Measurements from ENCODE around the gene PDE6B.
A peak's percentile ranks its signal among the peaks of the same experiment; 100 is the strongest.

The PDE6B gene

GRCh38 chr4:675036-675882 lies 49.9 kb downstream of the PDE6B start:
- DNase-seq, result peak; percentile 21

- DNase-seq, result no peak
Measured at GRCh38 chr4:675980-676870, 50.9 kb downstream of the PDE6B start.

- no peak for DNase-seq
Measured at GRCh38 chr4:676871-677235, 51.5 kb downstream of the PDE6B start.

GRCh38 chr4:677431-678293 lies 52.3 kb downstream of the PDE6B start:
- no peak for DNase-seq

- DNase-seq, result no peak
Measured at GRCh38 chr4:678331-679103, 53.1 kb downstream of the PDE6B start.

- no peak for DNase-seq
Measured at GRCh38 chr4:679104-679481, 53.7 kb downstream of the PDE6B start.

GRCh38 chr4:679629-680028 lies 54.3 kb downstream of the PDE6B start:
- DNase-seq, result no peak

- DNase-seq, result no peak
Measured at GRCh38 chr4:680091-680490, 54.7 kb downstream of the PDE6B start.

- no peak for DNase-seq
Measured at GRCh38 chr4:680551-680927, 55.2 kb downstream of the PDE6B start.

- DNase-seq, result peak; percentile 33
Measured at GRCh38 chr4:680928-681645, 55.7 kb downstream of the PDE6B start.

GRCh38 chr4:681736-682451 lies 56.5 kb downstream of the PDE6B start:
- no peak for DNase-seq

GRCh38 chr4:682490-683172 lies 57.3 kb downstream of the PDE6B start:
- DNase-seq, result no peak

- DNase-seq, result no peak
Measured at GRCh38 chr4:683247-683897, 58.0 kb downstream of the PDE6B start.

GRCh38 chr4:683982-684622 lies 58.7 kb downstream of the PDE6B start:
- no peak for DNase-seq

- no peak for DNase-seq
Measured at GRCh38 chr4:684623-685327, 59.4 kb downstream of the PDE6B start.

- no peak for DNase-seq
Measured at GRCh38 chr4:685679-686412, 60.5 kb downstream of the PDE6B start.

GRCh38 chr4:686413-687040 lies 61.2 kb downstream of the PDE6B start:
- no peak for DNase-seq

All from stimulated activated CD4-positive, alpha-beta T cell treated with anti-CD3 and anti-CD28 coated beads, Interleukin-12 subunit alpha, Interleukin-12 subunit beta, amount 100 ng/mL, for 4 hours (primary cell).